Adipocyte (in vitro differentiated cells): ENCODE results near the gene CD300LD.
"Not testable (repeated sequence)": the region's sequence is repeated elsewhere in the genome, so short reads cannot be mapped to it uniquely, and the experiment has no call there.

Experiments
- DNase-seq: peaks from one replicate; pipeline ENCODE4 v3.0.0-alpha.2; 2015; ENCODE audit warnings: low read depth
- H3K27me3 ChIP-seq: replicated peaks from 2 replicates; pipeline ENCODE4 v1.7.0; 2013; ENCODE audit warnings: mild to moderate bottlenecking, low read length, moderate library complexity; ENCODE audit not compliant: control insufficient read depth, insufficient read depth
- H3K36me3 ChIP-seq: 2 replicates; pipeline ENCODE4 v1.7.0; 2013; ENCODE audit warnings: low read length, mild to moderate bottlenecking, moderate library complexity; ENCODE audit not compliant: control insufficient read depth, insufficient read depth, severe bottlenecking
- H3K4me1 ChIP-seq: 2 replicates; pipeline ENCODE4 v1.7.0; 2013; ENCODE audit warnings: mild to moderate bottlenecking, low read length, moderate library complexity; ENCODE audit not compliant: control insufficient read depth, insufficient read depth
- H3K4me3 ChIP-seq: 2 replicates; pipeline ENCODE4 v1.7.0; 2013; ENCODE audit warnings: mild to moderate bottlenecking, low read length, moderate library complexity
- H3K9ac ChIP-seq: 2 replicates; pipeline ENCODE4 v1.7.0; 2013; ENCODE audit warnings: mild to moderate bottlenecking, low read length, moderate library complexity
- H3K9me3 ChIP-seq: 2 replicates; pipeline ENCODE4 v1.7.0; 2013; ENCODE audit warnings: mild to moderate bottlenecking, low read length, moderate library complexity; ENCODE audit not compliant: control insufficient read depth

The CD300LD gene

GRCh38 chr17:74592087-74592990 is at the start of gene CD300LD:
TSS of gene CD300LD (minus strand) at chr17:74592283. CDS start at chr17:74592202, 81 bp downstream.
- Histone ChIP-seq H3K9me3 (peaks cover 12% of the 10 kb centered on the region), H3K27me3 (peaks cover 35% of the 10 kb centered on the region), H3K4me3 (no peak within 1 kb of the TSS), H3K9ac (no peak within 1 kb of the TSS), H3K4me1 (peaks cover 12% of the 10 kb centered on the region), H3K36me3 (no peaks in the 10 kb centered on the region)
- no peak for DNase-seq

- no peak overlapping the region for H3K9ac ChIP-seq
- peaks cover 2% of the 10 kb centered on the region for H3K9me3 ChIP-seq
- no peak for DNase-seq
- H3K36me3 ChIP-seq, result no peaks in the 10 kb centered on the region
- H3K4me1 ChIP-seq, result no peaks in the 10 kb centered on the region
- H3K4me3 ChIP-seq, result no peak overlapping the region
- H3K27me3 ChIP-seq, result peaks cover 56% of the 10 kb centered on the region
Observed at GRCh38 chr17:74641224-74641957, 49.3 kb upstream of the CD300LD start.

- Histone ChIP-seq H3K9ac (no peak overlapping the region), H3K36me3 (no peaks in the 10 kb centered on the region), H3K4me1 (no peaks in the 10 kb centered on the region), H3K9me3 (peaks cover 2% of the 10 kb centered on the region), H3K27me3 (peaks cover 60% of the 10 kb centered on the region), H3K4me3 (no peak overlapping the region)
- no peak for DNase-seq
Observed at GRCh38 chr17:74639704-74640151, 47.6 kb upstream of the CD300LD start.

GRCh38 chr17:74637926-74638325 is 45.8 kb upstream of the CD300LD start:
- Histone ChIP-seq H3K9me3 (no peaks in the 10 kb centered on the region), H3K27me3 (peaks cover 50% of the 10 kb centered on the region), H3K4me1 (no peaks in the 10 kb centered on the region), H3K36me3 (no peaks in the 10 kb centered on the region), H3K9ac (no peak overlapping the region), H3K4me3 (no peak overlapping the region)
- no peak for DNase-seq

- peaks cover 46% of the 10 kb centered on the region for H3K27me3 ChIP-seq
- H3K36me3 ChIP-seq, result no peaks in the 10 kb centered on the region
- H3K9ac ChIP-seq, result no peak overlapping the region
- no peaks in the 10 kb centered on the region for H3K9me3 ChIP-seq
- H3K4me1 ChIP-seq, result peaks cover 2% of the 10 kb centered on the region
- no peak overlapping the region for H3K4me3 ChIP-seq
- DNase-seq, result no peak
Observed at GRCh38 chr17:74637265-74637664, 45.2 kb upstream of the CD300LD start.

- not testable (repeated sequence) for H3K9ac ChIP-seq, DNase-seq, H3K36me3 ChIP-seq, H3K9me3 ChIP-seq, H3K4me1 ChIP-seq, H3K4me3 ChIP-seq
- peaks cover 43% of the 10 kb centered on the region for H3K27me3 ChIP-seq
Observed at GRCh38 chr17:74636541-74637085, 44.5 kb upstream of the CD300LD start.

GRCh38 chr17:74635418-74635817 is 43.3 kb upstream of the CD300LD start:
- peaks cover 37% of the 10 kb centered on the region for H3K27me3 ChIP-seq
- DNase-seq, result no peak
- H3K4me3 ChIP-seq, result no peak overlapping the region
- H3K36me3 ChIP-seq, result no peaks in the 10 kb centered on the region
- no peak overlapping the region for H3K9ac ChIP-seq
- peaks cover 9% of the 10 kb centered on the region for H3K4me1 ChIP-seq
- no peaks in the 10 kb centered on the region for H3K9me3 ChIP-seq

GRCh38 chr17:74633326-74633725 is 41.2 kb upstream of the CD300LD start:
- DNase-seq, result no peak
- no peak overlapping the region for H3K9ac ChIP-seq
- H3K4me1 ChIP-seq, result peaks cover 9% of the 10 kb centered on the region
- H3K27me3 ChIP-seq, result peaks cover 29% of the 10 kb centered on the region
- H3K36me3 ChIP-seq, result no peaks in the 10 kb centered on the region
- H3K4me3 ChIP-seq, result no peak overlapping the region
- H3K9me3 ChIP-seq, result no peaks in the 10 kb centered on the region

- no peak for DNase-seq
- H3K4me1 ChIP-seq, result peaks cover 9% of the 10 kb centered on the region
- H3K9ac ChIP-seq, result no peak overlapping the region
- H3K27me3 ChIP-seq, result peaks cover 30% of the 10 kb centered on the region
- H3K4me3 ChIP-seq, result peak overlapping the region; percentile 47
- H3K36me3 ChIP-seq, result no peaks in the 10 kb centered on the region
- H3K9me3 ChIP-seq, result no peaks in the 10 kb centered on the region
Observed at GRCh38 chr17:74632617-74633016, 40.5 kb upstream of the CD300LD start.

- H3K9me3 ChIP-seq, result peaks cover 3% of the 10 kb centered on the region
- peak overlapping the region; percentile 47 for H3K4me3 ChIP-seq
- DNase-seq, result peak; percentile 6
- H3K4me1 ChIP-seq, result peaks cover 9% of the 10 kb centered on the region
- H3K9ac ChIP-seq, result no peak overlapping the region
- H3K36me3 ChIP-seq, result no peaks in the 10 kb centered on the region
- peaks cover 33% of the 10 kb centered on the region for H3K27me3 ChIP-seq
Observed at GRCh38 chr17:74631468-74632450, 39.7 kb upstream of the CD300LD start.
